Stimulated activated memory B cell treated with anti-CD40 and anti-IgM and Interleukin-4, amounts not matched to agents 10 μg/mL and 1 μg/mL and 100 μg/mL, for 72 hours (primary cell): ENCODE measurements around the gene SLC25A36.
"Not testable (repeated sequence)": the region's sequence is repeated elsewhere in the genome, so short reads cannot be mapped to it uniquely, and the experiment has no call there.

ENCODE experiments used
- ATAC-seq: fragments of 150-1000 bp; cut with Tn5 transposase; 2 replicates; pipeline ENCODE4 v1.10.0; 2021
- H3K27ac Mint-ChIP-seq: one replicate; pipeline ENCODE4 v1.8.0; 2022; ENCODE audit warnings: mild to moderate bottlenecking, mixed read lengths
- H3K27me3 Mint-ChIP-seq: one replicate; pipeline ENCODE4 v1.8.0; 2022; ENCODE audit warnings: mixed read lengths
- H3K36me3 Mint-ChIP-seq: one replicate; pipeline ENCODE4 v1.8.0; 2022; ENCODE audit warnings: mixed read lengths
- H3K4me1 Mint-ChIP-seq: one replicate; pipeline ENCODE4 v1.8.0; 2022; ENCODE audit warnings: mixed read lengths
- H3K4me3 Mint-ChIP-seq: one replicate; pipeline ENCODE4 v1.8.0; 2022; ENCODE audit warnings: mild to moderate bottlenecking, moderate library complexity, mixed read lengths
- H3K9me3 Mint-ChIP-seq: one replicate; pipeline ENCODE4 v1.8.0; 2022; ENCODE audit warnings: mixed read lengths

Gene SLC25A36

GRCh38 chr3:140920029-140920428 lies 21.6 kb upstream of the SLC25A36 start:
- peaks cover 44% of the 10 kb centered on the region for H3K27me3 Mint-ChIP-seq
- no peak overlapping the region for H3K4me3 Mint-ChIP-seq
- H3K4me1 Mint-ChIP-seq = no peaks in the 10 kb centered on the region
- ATAC-seq = no peak
- no peaks in the 10 kb centered on the region for H3K36me3 Mint-ChIP-seq
- H3K9me3 Mint-ChIP-seq = no peaks in the 10 kb centered on the region
- H3K27ac Mint-ChIP-seq = no peak overlapping the region

DNA sequence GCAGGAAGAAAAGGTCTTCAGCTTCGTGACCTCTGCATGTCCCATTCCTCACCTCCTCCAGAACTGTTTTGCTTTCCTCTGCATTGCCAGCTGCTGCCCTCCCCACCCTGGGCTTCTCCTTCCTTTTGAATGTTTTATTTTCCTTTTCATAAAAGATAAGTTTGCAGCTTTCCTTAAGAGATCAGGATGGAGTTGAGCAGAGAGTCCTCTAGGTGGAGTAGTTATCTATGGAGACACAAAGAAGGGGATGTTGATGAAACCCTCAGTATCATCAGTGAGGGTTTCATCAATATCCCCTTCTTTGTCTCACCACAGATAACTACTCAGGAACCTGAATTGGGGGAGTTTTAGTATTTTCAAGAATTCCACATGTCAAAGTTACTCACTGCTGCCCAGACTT lies 19.0 kb upstream of the SLC25A36 start:
- peaks cover 40% of the 10 kb centered on the region for H3K27me3 Mint-ChIP-seq
- ATAC-seq = no peak
- no peak overlapping the region for H3K27ac Mint-ChIP-seq
- no peak overlapping the region for H3K4me3 Mint-ChIP-seq
- H3K9me3 Mint-ChIP-seq = no peaks in the 10 kb centered on the region
- no peaks in the 10 kb centered on the region for H3K4me1 Mint-ChIP-seq
- no peaks in the 10 kb centered on the region for H3K36me3 Mint-ChIP-seq

DNA sequence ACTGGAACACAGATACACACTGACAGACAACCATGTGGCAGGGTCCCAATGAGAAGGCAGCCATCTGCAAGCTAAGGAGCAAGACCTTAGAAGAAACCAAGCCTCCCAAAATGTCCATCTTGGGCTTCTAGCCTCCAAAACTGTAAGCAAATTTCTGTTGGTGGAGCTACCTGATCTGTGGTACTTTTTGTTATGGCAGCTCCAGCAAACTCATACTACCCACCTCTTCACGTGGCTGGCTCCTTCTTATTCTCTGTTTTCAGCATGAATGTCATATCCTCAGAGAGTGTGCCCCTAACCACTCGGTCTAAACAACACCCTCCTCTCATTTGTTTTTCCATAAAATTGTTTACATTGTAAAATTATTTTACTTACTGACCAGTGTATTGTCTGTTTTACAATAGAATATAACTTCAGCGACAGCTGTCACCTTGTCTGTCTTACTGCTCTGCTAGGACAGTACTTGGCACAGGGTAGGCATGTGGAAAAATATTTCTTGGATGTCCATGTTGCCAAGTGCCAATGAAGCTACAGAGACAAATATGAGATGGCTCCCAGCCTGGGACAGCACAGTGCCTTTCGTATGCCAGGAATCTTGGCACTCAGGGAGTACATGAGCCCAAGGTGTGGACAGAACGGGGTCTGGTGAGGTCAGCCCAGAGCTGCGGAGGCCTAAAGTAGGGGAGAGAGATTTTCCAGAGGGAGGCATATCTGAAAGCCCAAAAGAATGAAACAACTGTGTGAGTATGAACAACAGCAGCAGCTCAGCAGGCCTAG lies 17.4 kb upstream of the SLC25A36 start:
- Mint-ChIP-seq H3K4me3 (no peak overlapping the region), H3K27ac (no peak overlapping the region), H3K9me3 (no peaks in the 10 kb centered on the region), H3K36me3 (no peaks in the 10 kb centered on the region), H3K27me3 (peaks cover 42% of the 10 kb centered on the region), H3K4me1 (no peaks in the 10 kb centered on the region)
- no peak for ATAC-seq

DNA sequence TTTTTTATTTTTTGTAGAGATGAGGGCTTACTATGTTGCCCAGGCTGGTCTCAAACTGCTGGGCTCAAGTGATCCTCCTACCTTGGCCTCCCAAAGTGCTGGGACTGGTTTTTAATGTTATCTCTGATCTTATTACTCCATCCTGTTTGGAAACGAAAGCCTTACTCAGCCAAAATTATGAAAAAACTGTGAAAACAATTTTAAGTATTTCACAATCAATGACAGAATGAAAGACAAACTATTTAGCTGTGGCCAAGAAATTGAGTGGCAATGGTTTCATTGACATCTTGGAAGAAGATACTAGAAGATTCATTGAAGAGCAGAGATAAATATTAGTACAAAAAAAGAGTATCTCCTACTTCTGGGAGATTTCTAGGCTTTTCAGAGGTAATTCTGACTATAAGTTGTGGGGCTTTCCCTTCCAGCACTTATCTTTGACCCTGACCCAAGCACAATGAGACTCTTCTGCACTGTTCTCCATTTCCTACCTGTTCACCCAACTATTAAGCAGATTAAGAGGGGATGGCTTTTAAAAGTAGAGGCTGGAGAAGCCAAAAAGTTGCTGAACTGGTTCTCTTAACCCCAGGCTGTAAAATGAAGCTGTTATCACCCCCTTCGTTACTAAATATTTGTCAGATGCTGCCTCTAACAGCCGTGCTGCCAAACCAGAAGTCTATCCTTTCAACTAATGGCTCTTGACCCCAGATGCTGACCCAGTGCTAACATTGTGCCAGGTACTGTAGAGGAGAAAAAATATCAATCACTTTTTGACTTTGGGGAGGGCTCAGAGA lies 14.2 kb upstream of the SLC25A36 start:
- H3K9me3 Mint-ChIP-seq = no peaks in the 10 kb centered on the region
- H3K4me3 Mint-ChIP-seq = no peak overlapping the region
- H3K27ac Mint-ChIP-seq = no peak overlapping the region
- H3K27me3 Mint-ChIP-seq = peaks cover 63% of the 10 kb centered on the region
- ATAC-seq = no peak
- no peaks in the 10 kb centered on the region for H3K4me1 Mint-ChIP-seq
- H3K36me3 Mint-ChIP-seq = no peaks in the 10 kb centered on the region

- Mint-ChIP-seq H3K9me3 (no peaks in the 10 kb centered on the region), H3K4me1 (no peaks in the 10 kb centered on the region), H3K36me3 (peaks cover 2% of the 10 kb centered on the region), H3K27ac (no peak overlapping the region), H3K4me3 (no peak overlapping the region), H3K27me3 (peaks cover 63% of the 10 kb centered on the region)
- no peak for ATAC-seq
Measured at GRCh38 chr3:140929446-140929845, 12.2 kb upstream of the SLC25A36 start.

DNA sequence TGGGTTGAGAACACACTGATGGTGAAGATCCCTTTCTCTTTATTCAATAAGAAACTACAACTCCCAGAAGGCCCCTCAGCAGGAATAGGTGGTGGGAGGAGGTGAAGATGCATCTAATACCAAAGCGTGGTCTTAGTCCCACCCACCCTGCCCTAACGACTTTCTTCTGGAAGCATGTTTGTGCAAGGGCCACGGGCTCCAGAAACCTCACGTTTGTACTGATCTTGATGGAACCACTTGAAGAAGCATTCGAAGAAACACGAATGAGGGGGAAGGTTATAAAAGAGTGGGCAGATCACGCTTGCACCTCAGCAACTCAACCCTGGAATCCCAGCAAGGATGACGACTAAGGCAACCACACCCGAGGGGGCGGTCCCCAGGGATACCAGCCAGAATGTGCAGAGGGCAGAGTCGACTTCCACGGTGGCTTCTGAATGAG lies 10.6 kb upstream of the SLC25A36 start:
- no peak overlapping the region for H3K4me3 Mint-ChIP-seq
- H3K27ac Mint-ChIP-seq = no peak overlapping the region
- no peaks in the 10 kb centered on the region for H3K4me1 Mint-ChIP-seq
- peaks cover 62% of the 10 kb centered on the region for H3K27me3 Mint-ChIP-seq
- no peak for ATAC-seq
- H3K9me3 Mint-ChIP-seq = peaks cover 3% of the 10 kb centered on the region
- H3K36me3 Mint-ChIP-seq = peaks cover 6% of the 10 kb centered on the region

- H3K36me3 Mint-ChIP-seq = peaks cover 6% of the 10 kb centered on the region
- no peak overlapping the region for H3K4me3 Mint-ChIP-seq
- peaks cover 55% of the 10 kb centered on the region for H3K27me3 Mint-ChIP-seq
- ATAC-seq = no peak
- no peak overlapping the region for H3K27ac Mint-ChIP-seq
- H3K4me1 Mint-ChIP-seq = no peaks in the 10 kb centered on the region
- peaks cover 5% of the 10 kb centered on the region for H3K9me3 Mint-ChIP-seq
Measured at GRCh38 chr3:140931801-140932200, 9.8 kb upstream of the SLC25A36 start.

- H3K36me3 Mint-ChIP-seq = peaks cover 6% of the 10 kb centered on the region
- H3K27me3 Mint-ChIP-seq = peaks cover 41% of the 10 kb centered on the region
- H3K27ac Mint-ChIP-seq = no peak overlapping the region
- no peak for ATAC-seq
- peaks cover 5% of the 10 kb centered on the region for H3K9me3 Mint-ChIP-seq
- no peak overlapping the region for H3K4me3 Mint-ChIP-seq
- H3K4me1 Mint-ChIP-seq = no peaks in the 10 kb centered on the region
Measured at GRCh38 chr3:140933109-140933508, 8.5 kb upstream of the SLC25A36 start.

DNA sequence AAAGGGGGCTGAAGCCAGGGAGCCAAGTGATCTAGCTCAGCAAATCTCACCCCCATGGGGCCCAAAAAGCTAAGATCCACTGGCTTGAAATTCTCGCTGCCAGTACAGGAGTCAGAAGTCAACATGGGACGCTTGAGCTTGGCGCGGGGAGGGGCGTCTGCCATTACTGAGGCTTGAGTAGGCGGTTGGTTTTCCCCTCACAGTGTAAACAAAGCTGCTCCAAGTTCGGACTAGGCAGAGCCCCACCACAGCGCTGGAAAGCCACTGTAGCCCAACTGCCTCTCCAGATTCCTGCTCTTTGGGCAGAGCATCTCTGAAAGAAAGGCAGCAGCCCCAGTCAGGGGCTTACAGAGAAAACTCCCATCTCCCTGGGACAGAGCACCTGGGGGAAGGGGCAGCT lies 8.1 kb upstream of the SLC25A36 start:
- Mint-ChIP-seq H3K4me3 (no peak overlapping the region), H3K4me1 (no peaks in the 10 kb centered on the region), H3K27me3 (peaks cover 37% of the 10 kb centered on the region), H3K27ac (no peak overlapping the region), H3K36me3 (peaks cover 6% of the 10 kb centered on the region), H3K9me3 (peaks cover 5% of the 10 kb centered on the region)
- no peak for ATAC-seq

- peaks cover 27% of the 10 kb centered on the region for H3K4me1 Mint-ChIP-seq
- not testable (repeated sequence) for H3K4me3 Mint-ChIP-seq, H3K9me3 Mint-ChIP-seq, H3K36me3 Mint-ChIP-seq, H3K27me3 Mint-ChIP-seq, H3K27ac Mint-ChIP-seq, ATAC-seq
Measured at GRCh38 chr3:140939305-140939704, 2.3 kb upstream of the SLC25A36 start.

DNA sequence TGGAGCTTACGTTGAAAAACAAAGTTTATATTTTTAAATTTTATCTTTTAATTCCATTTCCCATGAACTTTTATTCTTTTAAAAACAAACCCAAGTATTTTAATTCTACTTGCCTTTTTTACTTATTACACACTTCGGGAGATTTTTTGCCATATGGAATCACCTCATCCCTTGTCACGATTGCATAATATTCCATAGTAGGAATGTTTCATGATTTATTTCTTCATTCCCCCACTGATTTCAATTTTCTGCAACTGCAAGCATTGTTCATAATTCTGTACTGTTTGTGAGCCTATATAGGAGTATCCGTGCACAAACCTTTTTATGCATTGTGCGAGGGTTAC lies 574 bp upstream of the SLC25A36 start:
- ATAC-seq = no peak
- Mint-ChIP-seq H3K27me3 (no peaks in the 10 kb centered on the region), H3K4me3 (peak overlapping the region; percentile 99), H3K27ac (peak overlapping the region; percentile 98), H3K9me3 (peaks cover 5% of the 10 kb centered on the region), H3K36me3 (no peaks in the 10 kb centered on the region), H3K4me1 (peaks cover 40% of the 10 kb centered on the region)

- Mint-ChIP-seq H3K36me3 (peaks cover 11% of the 10 kb centered on the region), H3K27me3 (no peaks in the 10 kb centered on the region), H3K4me1 (peaks cover 53% of the 10 kb centered on the region), H3K9me3 (peaks cover 2% of the 10 kb centered on the region), H3K4me3 (peak overlapping the region; percentile 99), H3K27ac (peak overlapping the region; percentile 98)
- ATAC-seq = peak; percentile 61
Measured at GRCh38 chr3:140942221-140943104, 827 bp downstream of the SLC25A36 start.

GRCh38 chr3:140943781-140944552 lies 2.3 kb downstream of the SLC25A36 start:
- H3K4me3 Mint-ChIP-seq = peak overlapping the region; percentile 99
- ATAC-seq = no peak
- H3K27me3 Mint-ChIP-seq = no peaks in the 10 kb centered on the region
- peaks cover 57% of the 10 kb centered on the region for H3K4me1 Mint-ChIP-seq
- H3K9me3 Mint-ChIP-seq = peaks cover 2% of the 10 kb centered on the region
- peak overlapping the region; percentile 98 for H3K27ac Mint-ChIP-seq
- H3K36me3 Mint-ChIP-seq = peaks cover 11% of the 10 kb centered on the region

- no peak for ATAC-seq
- no peaks in the 10 kb centered on the region for H3K27me3 Mint-ChIP-seq
- H3K9me3 Mint-ChIP-seq = no peaks in the 10 kb centered on the region
- H3K4me1 Mint-ChIP-seq = peaks cover 70% of the 10 kb centered on the region
- H3K4me3 Mint-ChIP-seq = no peak overlapping the region
- no peak overlapping the region for H3K27ac Mint-ChIP-seq
- peaks cover 21% of the 10 kb centered on the region for H3K36me3 Mint-ChIP-seq
Measured at GRCh38 chr3:140948460-140949249, 7.0 kb downstream of the SLC25A36 start.
